IPS-NIHi11 (cell line): Measurements from ENCODE around the gene SNX3.
A peak's percentile ranks its signal among the peaks of the same experiment; 100 is the strongest.

Experiments
- DNase-seq: peaks from one replicate; pipeline ENCODE4 v3.0.0; 2012; ENCODE audit warnings: mixed read lengths, low spot score

SNX3 gene

GRCh38 chr6:108203189-108204112 is 57.4 kb downstream of the SNX3 start:
- DNase-seq: no peak

GRCh38 chr6:108200631-108201030 is 60.2 kb downstream of the SNX3 start:
- no peak for DNase-seq

GRCh38 chr6:108200186-108200585 is 60.7 kb downstream of the SNX3 start:
- DNase-seq: no peak

- no peak for DNase-seq
Observed at GRCh38 chr6:108198761-108199498, 61.9 kb downstream of the SNX3 start.

GRCh38 chr6:108195209-108195608 is 65.6 kb downstream of the SNX3 start:
- DNase-seq: no peak

GRCh38 chr6:108194503-108194902 is 66.3 kb downstream of the SNX3 start:
- no peak for DNase-seq

- no peak for DNase-seq
Observed at GRCh38 chr6:108193835-108194234, 67.0 kb downstream of the SNX3 start.

- no peak for DNase-seq
Observed at GRCh38 chr6:108193131-108193530, 67.7 kb downstream of the SNX3 start.

- DNase-seq: no peak
Observed at GRCh38 chr6:108187519-108187918, 73.3 kb downstream of the SNX3 start.

GRCh38 chr6:108186226-108186625 is 74.6 kb downstream of the SNX3 start:
- DNase-seq: no peak

GRCh38 chr6:108180776-108181175 is 80.1 kb downstream of the SNX3 start:
- DNase-seq: no peak

GRCh38 chr6:108180266-108180665 is 80.6 kb downstream of the SNX3 start:
- DNase-seq: no peak

GRCh38 chr6:108179741-108180140 is 81.1 kb downstream of the SNX3 start:
- no peak for DNase-seq

- no peak for DNase-seq
Observed at GRCh38 chr6:108176281-108177089, 84.4 kb downstream of the SNX3 start.

- no peak for DNase-seq
Observed at GRCh38 chr6:108175592-108176279, 85.1 kb downstream of the SNX3 start.

- no peak for DNase-seq
Observed at GRCh38 chr6:108175176-108175591, 85.7 kb downstream of the SNX3 start.

GRCh38 chr6:108174371-108175175 is 86.3 kb downstream of the SNX3 start:
- peak; percentile 64 for DNase-seq

- no peak for DNase-seq
Observed at GRCh38 chr6:108171918-108172516, 88.8 kb downstream of the SNX3 start.

GRCh38 chr6:108171291-108171917 is 89.4 kb downstream of the SNX3 start:
- no peak for DNase-seq
